T follicular helper cell (primary cell): ENCODE results near the gene CZIB.
A peak's percentile ranks its signal among the peaks of the same experiment; 100 is the strongest.
"Not testable (repeated sequence)": the region's sequence is repeated elsewhere in the genome, so short reads cannot be mapped to it uniquely, and the experiment has no call there.

Experiments
- DNase-seq: peaks from one replicate; pipeline ENCODE4 v3.0.0-alpha.2; 2020; ENCODE audit warnings: low read depth

The CZIB gene

GRCh38 chr1:53238197-53239155, 18.0 kb upstream of the CZIB start, which contains the start of gene MAGOH:
Gene MAGOH (minus strand): TSS chr1:53238518. CDS start chr1:53238448, 70 bp downstream.
- peak; percentile 91 for DNase-seq

DNA sequence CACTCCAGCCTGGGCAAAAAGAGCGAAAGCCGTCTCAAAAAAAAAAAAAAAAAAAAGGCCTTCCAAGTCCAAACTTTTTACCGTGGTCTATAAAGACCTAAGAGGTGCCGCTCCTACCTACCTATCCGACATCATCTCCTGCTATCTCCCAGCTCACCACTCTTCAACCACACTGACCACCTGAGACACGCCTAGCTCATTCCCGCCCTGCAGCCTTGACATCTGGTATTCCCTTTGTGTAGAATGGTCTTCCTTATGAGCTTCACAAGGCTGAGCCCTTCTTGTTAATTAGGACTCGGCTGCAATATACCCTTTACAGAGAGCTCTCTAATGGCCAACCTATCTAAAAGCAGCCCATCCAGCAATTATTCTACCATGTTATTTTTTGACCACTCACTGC, 17.2 kb upstream of the CZIB start:
- DNase-seq = no peak

- DNase-seq = no peak
These were observed 490 bp upstream of the CZIB start for GRCh38 chr1:53220962-53221286.

DNA sequence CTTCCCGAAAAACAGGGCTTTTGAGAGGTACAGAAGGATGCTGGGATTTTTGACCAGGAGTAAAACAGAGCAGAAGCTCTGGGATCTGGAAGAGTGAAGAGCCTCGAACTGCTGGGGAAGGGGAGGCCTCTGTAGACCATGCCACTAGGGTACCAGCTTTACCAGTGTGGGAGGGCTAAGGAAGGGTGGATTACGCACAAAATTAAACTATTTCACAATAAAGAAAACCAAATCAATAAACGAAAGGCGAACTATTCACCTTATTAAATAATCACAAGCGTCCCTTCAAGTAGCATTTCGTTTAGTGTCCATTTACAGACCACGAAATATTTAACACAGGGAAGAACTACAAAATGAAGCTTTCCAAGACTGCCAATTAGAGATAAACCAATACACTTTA, 723 bp downstream of the CZIB start:
- no peak for DNase-seq

DNA sequence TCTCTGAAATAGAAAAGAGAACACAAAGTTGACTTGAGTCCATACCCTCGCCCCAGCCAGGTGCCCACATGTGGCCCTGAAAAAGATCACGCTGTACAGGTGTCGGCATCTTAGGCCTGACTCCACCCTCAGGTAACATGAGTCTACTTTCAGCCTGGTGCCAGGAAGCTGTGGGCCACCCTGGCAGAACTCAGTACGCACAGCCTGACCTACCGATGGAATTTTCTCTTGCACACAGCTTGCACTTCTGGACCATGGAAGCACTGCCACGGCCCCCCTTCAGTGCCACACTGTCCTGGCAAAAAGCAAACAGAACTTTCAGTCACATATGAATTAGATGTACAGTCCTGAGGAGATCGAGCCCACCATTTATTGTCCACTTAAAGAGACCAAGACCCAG, 2.2 kb downstream of the CZIB start:
- no peak for DNase-seq

GRCh38 chr1:53214376-53214940, 6.0 kb downstream of the CZIB start:
- DNase-seq = no peak

DNA sequence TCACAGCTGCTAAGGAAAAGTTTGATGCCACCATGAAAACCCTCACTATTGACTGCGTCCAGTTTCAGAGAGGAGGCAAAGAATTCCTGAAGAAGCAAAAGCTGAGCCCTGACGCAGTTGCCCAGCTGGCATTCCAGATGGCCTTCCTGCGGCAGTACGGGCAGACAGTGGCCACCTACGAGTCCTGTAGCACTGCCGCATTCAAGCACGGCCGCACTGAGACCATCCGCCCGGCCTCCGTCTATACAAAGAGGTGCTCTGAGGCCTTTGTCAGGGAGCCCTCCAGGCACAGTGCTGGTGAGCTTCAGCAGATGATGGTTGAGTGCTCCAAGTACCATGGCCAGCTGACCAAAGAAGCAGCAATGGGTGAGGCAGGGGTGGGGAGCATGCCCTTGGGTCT, 9.5 kb downstream of the CZIB start:
- DNase-seq = no peak

DNA sequence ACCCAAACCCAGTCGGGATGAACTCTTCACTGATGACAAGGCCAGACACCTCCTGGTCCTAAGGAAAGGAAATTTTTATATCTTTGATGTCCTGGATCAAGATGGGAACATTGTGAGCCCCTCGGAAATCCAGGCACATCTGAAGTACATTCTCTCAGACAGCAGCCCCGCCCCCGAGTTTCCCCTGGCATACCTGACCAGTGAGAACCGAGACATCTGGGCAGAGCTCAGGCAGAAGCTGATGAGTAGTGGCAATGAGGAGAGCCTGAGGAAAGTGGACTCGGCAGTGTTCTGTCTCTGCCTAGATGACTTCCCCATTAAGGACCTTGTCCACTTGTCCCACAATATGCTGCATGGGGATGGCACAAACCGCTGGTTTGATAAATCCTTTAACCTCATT, 10.1 kb downstream of the CZIB start:
- no peak for DNase-seq

- DNase-seq = no peak
These were observed 12.7 kb downstream of the CZIB start for GRCh38 chr1:53207726-53208125.

GRCh38 chr1:53206735-53207379, 13.6 kb downstream of the CZIB start:
- DNase-seq = no peak

GRCh38 chr1:53206083-53206685, 14.2 kb downstream of the CZIB start:
- not testable (repeated sequence) for DNase-seq

DNA sequence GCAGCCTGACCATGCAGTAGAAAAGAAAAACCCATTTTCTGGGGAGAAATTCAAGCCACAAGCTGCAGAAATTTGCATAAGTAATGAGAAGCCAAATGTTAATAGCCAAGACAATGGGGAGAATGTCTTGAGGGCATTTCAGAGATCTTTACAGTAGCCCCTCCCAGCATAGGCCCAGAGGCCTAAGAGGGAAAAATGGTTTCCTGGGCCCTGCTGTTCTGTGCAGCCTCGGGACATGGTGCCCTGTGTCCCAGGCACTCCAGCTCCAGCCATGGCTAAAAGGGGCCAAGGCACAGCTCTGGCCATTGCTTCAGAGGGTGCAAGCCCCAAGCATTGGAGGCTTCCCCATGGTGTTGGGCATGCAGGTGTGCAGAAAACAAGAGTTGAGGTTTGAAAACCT, 14.9 kb downstream of the CZIB start:
- not testable (repeated sequence) for DNase-seq

DNA sequence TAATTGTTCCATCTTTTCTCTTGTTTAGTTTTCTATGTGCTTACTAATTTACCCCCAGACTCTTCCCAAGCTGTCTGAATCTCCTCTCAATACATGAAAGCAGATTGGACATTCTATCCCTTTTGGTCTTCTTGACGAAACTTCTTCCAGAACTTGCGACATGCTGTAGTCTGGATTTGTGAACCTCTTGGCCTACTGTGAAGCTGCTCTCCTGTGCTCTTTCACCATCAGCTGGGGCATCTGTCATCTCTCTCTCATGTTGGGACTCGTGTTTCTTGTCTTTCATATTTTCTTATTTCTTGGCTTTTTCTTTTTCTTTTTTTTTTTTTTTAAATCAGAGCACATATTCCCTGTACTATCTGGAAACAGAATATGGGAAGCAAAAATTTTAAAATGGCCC, 17.0 kb downstream of the CZIB start:
- DNase-seq = no peak

DNA sequence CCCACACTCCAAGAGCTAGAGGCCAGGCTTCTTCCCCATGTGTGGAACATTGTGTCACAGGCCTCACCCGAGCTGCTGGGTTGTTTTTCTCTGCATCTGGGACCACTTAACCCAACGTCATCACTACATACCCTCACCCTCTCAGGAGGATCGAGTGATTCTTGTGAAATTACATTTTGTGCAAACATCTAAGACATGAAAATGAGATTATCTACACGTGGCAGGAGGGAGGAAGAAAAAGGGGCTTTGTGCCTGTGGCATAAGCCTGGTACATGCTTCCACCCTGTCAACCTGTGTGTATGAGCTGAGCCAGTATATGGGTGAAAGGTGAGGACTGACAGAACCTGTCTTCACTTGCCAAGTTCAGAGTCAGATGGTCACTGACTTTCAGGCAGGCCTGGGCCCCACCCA, 22.2 kb downstream of the CZIB start:
- DNase-seq = no peak

DNA sequence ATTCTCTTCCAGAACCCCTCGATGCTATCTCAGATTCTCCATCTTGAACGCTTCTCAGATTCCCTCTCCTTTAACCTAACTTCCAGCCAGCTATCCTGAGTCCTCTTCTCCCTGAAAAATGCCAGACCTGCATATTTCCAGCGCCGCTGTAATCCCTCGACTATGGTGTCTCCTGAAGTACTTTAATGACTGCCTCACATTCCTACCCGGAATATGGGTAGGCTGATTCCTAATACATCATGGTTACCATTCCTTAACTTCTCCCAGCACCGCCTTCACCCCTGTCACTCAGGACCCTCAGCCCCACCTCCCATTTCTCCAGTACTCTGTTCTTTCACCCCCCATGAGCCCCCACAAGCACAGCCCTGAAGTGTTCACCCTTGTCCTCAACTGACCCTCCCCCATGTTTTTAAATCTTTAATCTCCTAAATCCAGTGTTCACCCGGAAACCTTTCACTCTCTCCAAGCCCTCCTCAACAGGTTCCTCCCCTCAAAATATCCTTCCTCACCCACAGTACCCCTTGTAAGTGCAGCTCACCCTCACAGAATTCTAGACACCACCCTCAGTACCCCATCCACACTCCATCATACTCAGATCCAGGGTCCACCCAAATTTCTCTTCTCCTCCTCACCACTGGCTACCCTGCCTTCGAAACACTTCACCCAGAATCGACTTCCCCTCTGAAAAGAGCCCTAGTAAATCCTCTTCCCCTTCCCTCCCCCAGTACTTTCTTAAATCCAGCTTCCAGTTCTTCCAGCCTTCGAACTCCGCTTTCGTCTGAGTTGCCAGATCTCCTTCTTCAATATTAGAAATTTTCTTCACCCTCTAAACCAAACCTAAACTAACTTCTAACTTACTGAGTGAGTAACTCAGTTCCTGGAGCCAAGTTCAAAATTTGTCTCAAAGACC, 22.9 kb downstream of the CZIB start:
- no peak for DNase-seq

DNA sequence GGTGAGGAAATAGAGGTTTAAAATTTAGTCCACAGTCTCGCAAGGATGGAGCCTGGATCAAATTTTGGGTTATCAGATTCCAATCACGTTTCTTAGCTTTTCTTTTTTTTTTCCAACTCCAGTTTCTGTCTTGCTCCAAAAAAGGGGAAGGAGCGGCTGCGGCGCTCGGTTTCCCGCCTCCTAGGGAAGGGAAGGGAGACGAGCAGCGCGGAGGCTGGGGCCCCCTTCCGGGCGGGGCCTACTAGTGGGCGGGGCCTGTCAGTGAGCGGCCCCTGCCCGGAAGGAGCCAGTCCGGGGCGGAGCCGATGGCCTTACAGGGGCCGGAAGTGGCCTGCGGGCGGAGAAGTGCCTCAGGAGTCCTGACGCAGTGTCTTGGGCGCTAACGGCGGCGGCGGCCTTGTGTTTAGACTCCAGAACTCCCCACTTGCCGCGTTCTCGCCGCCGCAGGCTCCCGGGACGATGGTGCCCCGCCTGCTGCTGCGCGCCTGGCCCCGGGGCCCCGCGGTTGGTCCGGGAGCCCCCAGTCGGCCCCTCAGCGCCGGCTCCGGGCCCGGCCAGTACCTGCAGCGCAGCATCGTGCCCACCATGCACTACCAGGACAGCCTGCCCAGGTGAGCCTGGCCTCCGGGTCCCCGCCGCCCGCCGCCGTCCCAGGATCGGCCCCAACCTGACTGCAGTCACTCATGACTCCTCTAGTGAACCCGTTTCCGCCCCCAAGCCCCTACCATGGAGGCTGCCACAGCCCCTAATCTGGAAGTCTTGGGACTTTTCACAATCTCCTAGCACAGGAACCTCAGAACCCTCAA, 23.7 kb downstream of the CZIB start, which contains the start of gene CPT2:
TSS of gene CPT2 (plus strand) at position 340 of the 806 bp plus-strand sequence. CDS start at position 460, 120 bp downstream.
- DNase-seq = peak; percentile 78

DNA sequence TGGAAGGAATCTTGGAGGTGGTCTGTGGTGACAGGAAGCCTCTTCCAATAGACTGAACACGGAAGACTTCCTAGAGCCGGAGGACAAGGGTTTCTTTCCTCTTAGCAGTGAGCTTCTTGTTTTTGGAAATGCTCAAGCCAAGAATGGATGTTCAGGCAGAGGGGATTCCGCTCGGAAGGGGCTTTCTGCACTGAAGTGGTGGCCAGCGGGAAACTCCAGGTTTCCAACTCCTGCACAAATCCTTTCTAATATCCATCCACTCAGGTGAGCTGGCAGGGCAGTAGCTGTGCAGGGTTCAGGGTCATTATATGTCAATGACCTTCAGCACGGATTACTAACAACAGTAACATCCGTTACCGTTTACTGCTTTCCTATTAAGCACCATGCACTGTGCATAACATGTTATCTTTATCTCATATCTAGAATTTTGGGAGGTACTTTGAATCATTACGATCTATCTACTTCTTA, 24.4 kb downstream of the CZIB start:
- no peak for DNase-seq

- DNase-seq = no peak
These were observed 25.0 kb downstream of the CZIB start for GRCh38 chr1:53195246-53196016.

GRCh38 chr1:53190210-53190611, 30.2 kb downstream of the CZIB start:
- DNase-seq = no peak

GRCh38 chr1:53189061-53189460, 31.4 kb downstream of the CZIB start:
- no peak for DNase-seq
